SJSA1 (cell line): ENCODE results near the gene IRF1. TPM values are rescaled to one million over a fixed set of nuclear protein-coding genes. Genes with fewer than 3 reads are reported as not detected.

ENCODE experiments used
- DNase-seq, 2 experiments: peaks; one replicate each; pipeline ENCODE4 v3.0.0-alpha.2; 2015 to 2020; ENCODE audit warnings: low spot score in 2 of 2, low read depth in 1 of 2
- H3K27ac ChIP-seq: fragments of 250-450 bp; sonication (Bioruptor Pico); 2 replicates; pipeline ENCODE4 v1.5.1; 2020; ENCODE audit warnings: mild to moderate bottlenecking, moderate library complexity
- H3K27me3 ChIP-seq: fragments of 250-450 bp; sonication (Bioruptor Pico); replicated peaks from 2 replicates; pipeline ENCODE4 v1.5.1; 2020; ENCODE audit warnings: mild to moderate bottlenecking, moderate library complexity
- H3K36me3 ChIP-seq: fragments of 250-450 bp; sonication (Bioruptor Pico); 2 replicates; pipeline ENCODE4 v1.5.1; 2020; ENCODE audit warnings: mild to moderate bottlenecking
- H3K4me1 ChIP-seq: fragments of 250-450 bp; sonication (Bioruptor Pico); replicated peaks from 2 replicates; pipeline ENCODE4 v1.6.1; 2021; ENCODE audit warnings: mild to moderate bottlenecking
- H3K4me3 ChIP-seq: fragments of 250-450 bp; sonication (Bioruptor Pico); 2 replicates; pipeline ENCODE4 v1.5.1; 2020; ENCODE audit warnings: mild to moderate bottlenecking
- H3K9me3 ChIP-seq: fragments of 250-450 bp; sonication (Bioruptor Pico); replicated peaks from 2 replicates; pipeline ENCODE4 v1.5.1; 2020; ENCODE audit warnings: mild to moderate bottlenecking
- total RNA-seq: library from RNA; depleted of rRNA; stranded (reverse); fragments of >200 nt; shearing (Covaris generic); gene quantifications from 2 replicates; pipeline ENCODE4 v1.2.3, GENCODE V29; 2014

Gene IRF1
- total RNA-seq, 1 experiment from 2014 or later: 18.4 TPM

- Histone ChIP-seq H3K36me3 (no peaks in the 10 kb centered on the region), H3K27me3 (no peaks in the 10 kb centered on the region), H3K27ac (no peak overlapping the region), H3K4me1 (peaks cover 17% of the 10 kb centered on the region), H3K4me3 (no peak overlapping the region), H3K9me3 (no peaks in the 10 kb centered on the region)
- no peak for DNase-seq
Observed at GRCh38 chr5:132510076-132510475, 19.5 kb upstream of the IRF1 start.

- H3K9me3 ChIP-seq: no peaks in the 10 kb centered on the region
- peak; percentile 85 to 95 for DNase-seq
- no peaks in the 10 kb centered on the region for H3K27me3 ChIP-seq
- peak overlapping the region; percentile 92 for H3K27ac ChIP-seq
- H3K4me3 ChIP-seq: no peak overlapping the region
- H3K36me3 ChIP-seq: no peaks in the 10 kb centered on the region
- peaks cover 29% of the 10 kb centered on the region for H3K4me1 ChIP-seq
Observed at GRCh38 chr5:132506094-132506692, 15.6 kb upstream of the IRF1 start.

GRCh38 chr5:132505641-132506040 lies 15.1 kb upstream of the IRF1 start:
- DNase-seq: peak in 1 of 2 experiments; percentile 49
- no peak overlapping the region for H3K4me3 ChIP-seq

GRCh38 chr5:132504746-132505145 lies 14.2 kb upstream of the IRF1 start:
- peaks cover 35% of the 10 kb centered on the region for H3K4me1 ChIP-seq
- H3K9me3 ChIP-seq: no peaks in the 10 kb centered on the region
- H3K4me3 ChIP-seq: no peak overlapping the region
- H3K27ac ChIP-seq: peak overlapping the region; percentile 92
- DNase-seq: peak; percentile 32 to 47
- H3K27me3 ChIP-seq: no peaks in the 10 kb centered on the region
- H3K36me3 ChIP-seq: no peaks in the 10 kb centered on the region

More at GRCh38 chr5:132505641-132506040, 15.1 kb upstream of the IRF1 start:
- Histone ChIP-seq H3K4me1 (peaks cover 34% of the 10 kb centered on the region), H3K27ac (peak overlapping the region; percentile 92), H3K27me3 (no peaks in the 10 kb centered on the region), H3K36me3 (no peaks in the 10 kb centered on the region), H3K9me3 (no peaks in the 10 kb centered on the region)

- Histone ChIP-seq H3K36me3 (no peaks in the 10 kb centered on the region), H3K4me1 (peaks cover 41% of the 10 kb centered on the region), H3K9me3 (no peaks in the 10 kb centered on the region), H3K27me3 (no peaks in the 10 kb centered on the region), H3K27ac (no peak overlapping the region), H3K4me3 (no peak overlapping the region)
- DNase-seq: peak in 1 of 2 experiments; percentile 31
Observed at GRCh38 chr5:132503244-132503643, 12.7 kb upstream of the IRF1 start.

GRCh38 chr5:132501961-132502931 lies 11.7 kb upstream of the IRF1 start:
- Histone ChIP-seq H3K27me3 (no peaks in the 10 kb centered on the region), H3K36me3 (no peaks in the 10 kb centered on the region), H3K9me3 (no peaks in the 10 kb centered on the region), H3K27ac (no peak overlapping the region), H3K4me3 (no peak overlapping the region), H3K4me1 (peaks cover 51% of the 10 kb centered on the region)
- peak in 1 of 2 experiments; percentile 42 for DNase-seq

GRCh38 chr5:132501629-132501956 lies 11.0 kb upstream of the IRF1 start:
- Histone ChIP-seq H3K4me3 (no peak overlapping the region), H3K4me1 (peaks cover 57% of the 10 kb centered on the region), H3K27me3 (no peaks in the 10 kb centered on the region), H3K9me3 (no peaks in the 10 kb centered on the region), H3K36me3 (no peaks in the 10 kb centered on the region), H3K27ac (no peak overlapping the region)
- peak in 1 of 2 experiments; percentile 36 for DNase-seq

GRCh38 chr5:132500931-132501628 lies 10.5 kb upstream of the IRF1 start:
- Histone ChIP-seq H3K9me3 (no peaks in the 10 kb centered on the region), H3K36me3 (no peaks in the 10 kb centered on the region), H3K27ac (no peak overlapping the region; the same call in 1 of the 2 replicates), H3K4me3 (no peak overlapping the region), H3K27me3 (no peaks in the 10 kb centered on the region), H3K4me1 (peaks cover 56% of the 10 kb centered on the region)
- peak; percentile 76 to 83 for DNase-seq

GRCh38 chr5:132500244-132500930 lies 9.8 kb upstream of the IRF1 start:
- Histone ChIP-seq H3K36me3 (no peaks in the 10 kb centered on the region), H3K27ac (no peak overlapping the region), H3K27me3 (no peaks in the 10 kb centered on the region), H3K4me3 (no peak overlapping the region), H3K4me1 (peaks cover 54% of the 10 kb centered on the region), H3K9me3 (no peaks in the 10 kb centered on the region)
- peak in 1 of 2 experiments; percentile 43 for DNase-seq

GRCh38 chr5:132499440-132500243 lies 9.1 kb upstream of the IRF1 start:
- no peak overlapping the region for H3K27ac ChIP-seq
- no peaks in the 10 kb centered on the region for H3K27me3 ChIP-seq
- DNase-seq: peak in 1 of 2 experiments; percentile 43
- no peaks in the 10 kb centered on the region for H3K36me3 ChIP-seq
- no peak overlapping the region for H3K4me3 ChIP-seq
- peaks cover 54% of the 10 kb centered on the region for H3K4me1 ChIP-seq
- H3K9me3 ChIP-seq: no peaks in the 10 kb centered on the region

GRCh38 chr5:132498686-132499271 lies 8.2 kb upstream of the IRF1 start:
- DNase-seq: peak in 1 of 2 experiments; percentile 27
- H3K36me3 ChIP-seq: no peaks in the 10 kb centered on the region

GRCh38 chr5:132498152-132498551 lies 7.6 kb upstream of the IRF1 start:
- no peak overlapping the region for H3K4me3 ChIP-seq

More at GRCh38 chr5:132498686-132499271, 8.2 kb upstream of the IRF1 start:
- Histone ChIP-seq H3K9me3 (no peaks in the 10 kb centered on the region), H3K27ac (peak overlapping the region; percentile 95), H3K4me1 (peaks cover 48% of the 10 kb centered on the region), H3K4me3 (no peak overlapping the region), H3K27me3 (no peaks in the 10 kb centered on the region)

More at GRCh38 chr5:132498152-132498551, 7.6 kb upstream of the IRF1 start:
- DNase-seq: peak in 1 of 2 experiments; percentile 86
- H3K27ac ChIP-seq: peak overlapping the region; percentile 95
- no peaks in the 10 kb centered on the region for H3K9me3 ChIP-seq
- H3K4me1 ChIP-seq: peaks cover 48% of the 10 kb centered on the region
- no peaks in the 10 kb centered on the region for H3K27me3 ChIP-seq
- no peaks in the 10 kb centered on the region for H3K36me3 ChIP-seq
